A549 treated with Mapracorat at 1 μM for 4 hours (cell line): ENCODE results near the gene SFT2D3. TPM values are rescaled to one million over a fixed set of nuclear protein-coding genes. Genes with fewer than 3 reads are reported as not detected.

Source experiments
- total RNA-seq: library from RNA; stranded (reverse); fragments of 200-300 nt; extraction: Qiagen RNA extraction; gene quantifications from 5 replicates; pipeline ENCODE4 v1.2.3, GENCODE V29; 2022

The SFT2D3 gene, protein sequence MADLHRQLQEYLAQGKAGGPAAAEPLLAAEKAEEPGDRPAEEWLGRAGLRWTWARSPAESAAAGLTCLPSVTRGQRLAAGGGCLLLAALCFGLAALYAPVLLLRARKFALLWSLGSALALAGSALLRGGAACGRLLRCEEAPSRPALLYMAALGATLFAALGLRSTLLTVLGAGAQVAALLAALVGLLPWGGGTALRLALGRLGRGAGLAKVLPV
- 4.4 to 7.1 TPM (median 5.9 TPM) in 5 replicates for total RNA-seq

DNA sequence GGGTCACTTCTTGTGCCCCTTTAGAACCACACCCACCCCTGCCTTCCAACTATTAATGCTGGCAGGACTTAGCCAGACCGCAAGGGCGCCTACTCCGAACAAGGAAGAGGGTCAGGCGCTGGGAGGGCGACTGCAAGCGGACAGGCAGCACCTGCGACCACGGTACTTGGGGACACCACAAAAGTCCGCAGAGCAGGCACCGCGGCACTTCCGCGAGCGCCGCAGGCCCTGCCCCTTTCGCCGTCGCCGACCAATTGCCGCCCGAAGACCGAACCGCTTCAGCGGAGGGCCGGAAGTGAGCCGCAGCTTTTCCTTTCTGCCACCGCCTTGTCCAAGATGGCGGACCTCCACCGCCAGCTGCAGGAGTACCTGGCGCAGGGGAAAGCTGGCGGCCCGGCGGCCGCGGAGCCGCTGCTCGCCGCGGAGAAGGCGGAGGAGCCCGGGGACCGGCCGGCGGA lies at the start of gene SFT2D3:
Gene SFT2D3 (plus strand): TSS at position 305 of the 458 bp plus-strand sequence. CDS start 32 bp downstream, at position 337.

DNA sequence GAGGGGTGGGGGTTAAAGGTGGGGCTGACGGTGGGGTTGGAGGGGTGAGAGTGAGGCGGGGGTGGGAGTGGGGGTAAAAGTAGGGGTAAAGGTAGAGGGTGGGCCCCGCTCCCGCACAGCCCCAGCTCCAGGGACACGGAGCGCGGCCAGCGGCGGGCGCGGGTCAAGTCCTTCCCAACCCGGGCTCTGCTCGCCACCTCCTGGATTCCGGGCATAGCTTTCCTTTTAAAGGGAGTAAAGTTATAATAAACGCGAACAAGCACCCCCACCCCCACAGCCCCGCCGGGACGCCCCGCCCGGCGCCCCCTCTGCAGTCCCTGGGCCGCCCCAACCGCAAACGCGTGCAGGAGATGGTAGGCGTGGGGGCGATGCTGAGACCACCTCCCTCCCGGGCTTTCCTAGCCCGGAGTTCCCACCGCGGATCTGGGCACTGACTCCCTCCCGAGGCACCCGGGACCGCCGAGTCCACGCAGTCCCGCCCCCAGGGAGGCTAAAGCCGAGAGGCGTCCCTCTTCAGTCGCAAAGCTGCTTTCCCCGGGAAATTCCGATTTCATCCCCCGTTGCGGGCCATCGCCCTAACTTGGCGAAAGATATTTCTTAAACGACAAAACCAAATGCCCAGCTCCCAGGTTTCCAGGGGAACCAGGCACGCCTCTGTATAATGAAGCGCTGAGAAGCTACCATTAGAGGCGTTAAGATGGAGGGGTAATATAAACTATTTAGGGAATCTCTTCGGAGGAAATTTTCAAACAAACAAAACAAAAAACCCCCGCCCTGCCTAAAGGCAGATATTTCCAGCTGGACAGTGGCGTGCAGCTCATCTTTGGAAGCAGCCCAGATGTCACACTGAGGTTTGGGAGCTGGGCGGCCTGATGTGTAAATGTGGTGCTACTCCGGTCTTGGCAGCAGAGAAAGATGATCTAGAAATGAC lies 25.7 kb upstream of the SFT2D3 start, which contains the start of gene LIMS2:
Gene LIMS2 (minus strand): TSS at position 200 of the 931 bp plus-strand sequence. CDS start 506 bp downstream, outside the sequence.

Other genes starting within 250 kb of the SFT2D3 start
- gene IWS1, start 175.0 kb upstream of the SFT2D3 start, total RNA-seq: 34.7 to 41.2 TPM (median 40.0 TPM) in 5 replicates
- gene MYO7B, start 165.8 kb upstream of the SFT2D3 start, total RNA-seq: 0.09 to 0.24 TPM (median 0.14 TPM) in 5 replicates
- gene GPR17, start 55.3 kb upstream of the SFT2D3 start, total RNA-seq: 0.08 to 0.15 TPM (median 0.10 TPM) in 3 of 5 replicates, not detected in the others
- gene LIMS2, start 26.0 kb upstream of the SFT2D3 start, total RNA-seq: 6.5 to 8.7 TPM (median 7.0 TPM) in 5 replicates
- 18.9 to 28.0 TPM (median 25.2 TPM) in 5 replicates for gene WDR33, start 109.7 kb downstream of the SFT2D3 start, total RNA-seq
- gene POLR2D, start 156.7 kb downstream of the SFT2D3 start, total RNA-seq: 50.0 to 54.7 TPM (median 54.6 TPM) in 5 replicates
- 16.3 to 19.2 TPM (median 17.5 TPM) in 5 replicates for gene AMMECR1L, start 184.5 kb downstream of the SFT2D3 start, total RNA-seq